Memory B cell (primary cell): ENCODE data around the gene APOL2.

ENCODE experiments used
- ATAC-seq: fragments of 150-1000 bp; cut with Tn5 transposase; 2 replicates; pipeline ENCODE4 v1.10.0; 2021; ENCODE audit warnings: low read depth, mild to moderate bottlenecking, moderate library complexity
- DNase-seq, 2 donors: peaks; one replicate each; pipeline ENCODE4 v3.0.0; 2022; ENCODE audit warnings: low spot score in 2 of 2
- H3K27ac Mint-ChIP-seq: one replicate; pipeline ENCODE4 v1.8.0; 2022; ENCODE audit warnings: mild to moderate bottlenecking, moderate library complexity, mixed read lengths
- H3K27me3 Mint-ChIP-seq: one replicate; pipeline ENCODE4 v1.8.0; 2022; ENCODE audit warnings: mixed read lengths
- H3K36me3 Mint-ChIP-seq: one replicate; pipeline ENCODE4 v1.8.0; 2022; ENCODE audit warnings: mild to moderate bottlenecking, mixed read lengths
- H3K4me1 Mint-ChIP-seq: one replicate; pipeline ENCODE4 v1.8.0; 2022; ENCODE audit warnings: mixed read lengths
- H3K4me3 Mint-ChIP-seq: one replicate; pipeline ENCODE4 v1.8.0; 2022; ENCODE audit warnings: mild to moderate bottlenecking, moderate library complexity, mixed read lengths
- H3K9me3 Mint-ChIP-seq: one replicate; pipeline ENCODE4 v1.8.0; 2022; ENCODE audit warnings: mixed read lengths

The APOL2 gene

DNA sequence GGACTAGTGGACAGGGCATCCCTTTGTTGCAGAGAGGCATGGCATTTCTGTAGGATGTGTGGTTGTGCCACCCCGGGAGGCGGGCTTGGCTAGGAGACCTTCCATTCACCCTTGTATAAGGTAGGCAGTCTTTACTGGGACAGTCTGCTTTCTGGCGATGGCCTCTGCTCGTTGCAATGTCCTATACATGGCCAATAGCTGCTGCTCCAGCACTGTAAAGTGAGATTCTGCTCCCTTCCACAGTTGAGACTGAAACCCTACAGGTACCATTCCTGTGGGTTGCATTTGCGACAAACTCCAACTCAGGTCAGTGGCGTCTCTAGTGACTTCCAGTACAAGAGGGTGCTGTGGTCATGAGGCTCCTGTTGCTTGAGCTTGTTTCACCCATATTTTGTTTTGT lies 58.4 kb downstream of the APOL2 start:
- H3K9me3 Mint-ChIP-seq, result no peaks in the 10 kb centered on the region
- peaks cover 4% of the 10 kb centered on the region for H3K4me1 Mint-ChIP-seq
- H3K27me3 Mint-ChIP-seq, result peaks cover 2% of the 10 kb centered on the region
- no peak overlapping the region for H3K4me3 Mint-ChIP-seq
- no peak overlapping the region for H3K27ac Mint-ChIP-seq
- no peaks in the 10 kb centered on the region for H3K36me3 Mint-ChIP-seq
- ATAC-seq (no peak), DNase-seq (no peak)

DNA sequence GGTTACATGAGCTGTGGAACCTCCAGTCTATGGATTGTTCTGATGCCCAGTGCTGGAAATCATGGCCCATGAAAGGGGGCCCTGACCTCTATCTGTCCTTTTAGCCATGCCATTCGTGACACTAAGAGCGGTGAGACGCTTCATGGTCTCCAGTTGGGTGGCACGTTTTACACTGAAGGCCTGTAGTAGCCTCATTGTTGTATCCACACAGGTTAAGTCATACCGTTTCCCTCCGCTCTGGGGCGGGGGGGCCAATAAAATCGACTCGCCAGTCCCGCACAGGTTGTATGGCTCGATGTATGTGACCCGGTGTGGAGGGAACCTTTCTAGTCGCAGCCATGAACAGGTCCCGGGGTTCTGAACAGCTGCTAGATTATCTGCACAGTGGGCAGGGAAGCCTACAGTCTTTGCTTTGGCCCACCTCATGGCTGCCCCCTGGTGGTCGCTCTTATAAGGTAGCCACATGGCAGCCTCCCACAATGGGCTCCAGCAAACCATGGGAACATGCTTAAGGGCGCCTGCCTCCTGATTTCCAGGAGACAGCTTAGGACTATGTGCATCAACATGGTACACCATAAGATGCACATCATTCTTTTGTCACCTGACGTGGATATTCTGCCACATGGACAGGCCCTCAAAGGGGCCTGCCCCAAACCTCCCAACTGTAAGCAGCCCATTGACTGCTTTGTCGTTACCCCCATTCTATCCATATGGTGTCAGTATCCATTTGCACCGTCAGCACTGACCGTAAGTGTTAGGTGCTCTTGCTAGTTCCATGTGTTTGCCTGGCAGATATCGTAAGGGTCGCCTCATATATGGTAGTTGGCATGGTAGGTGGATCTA lies 59.1 kb downstream of the APOL2 start:
- Mint-ChIP-seq H3K4me1 (peaks cover 4% of the 10 kb centered on the region), H3K4me3 (no peak overlapping the region), H3K27ac (no peak overlapping the region), H3K27me3 (peaks cover 5% of the 10 kb centered on the region), H3K36me3 (no peaks in the 10 kb centered on the region), H3K9me3 (no peaks in the 10 kb centered on the region)
- DNase-seq (peak; percentile 82 to 88), ATAC-seq (peak; percentile 99)

DNA sequence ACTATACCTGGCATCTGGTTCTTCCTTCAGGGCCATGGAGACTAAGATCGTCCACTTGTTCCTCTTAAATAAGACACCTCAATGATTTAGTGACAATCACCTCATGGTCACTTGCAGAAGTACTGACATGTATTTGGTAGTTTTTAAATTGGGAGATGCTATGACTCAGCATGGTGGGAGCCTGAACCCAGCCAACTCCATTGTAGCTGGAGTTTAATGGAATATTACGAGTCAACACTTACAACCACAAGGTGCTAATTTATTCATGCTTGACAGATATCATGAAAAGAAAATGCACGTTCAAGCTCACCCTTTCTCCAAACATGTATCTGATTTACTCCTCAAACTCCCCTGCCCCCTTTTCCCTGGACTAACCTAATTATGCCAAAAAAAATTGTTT lies 62.2 kb downstream of the APOL2 start:
- H3K4me1 Mint-ChIP-seq, result peaks cover 4% of the 10 kb centered on the region
- no peak for ATAC-seq
- peaks cover 3% of the 10 kb centered on the region for H3K27me3 Mint-ChIP-seq
- H3K9me3 Mint-ChIP-seq, result no peaks in the 10 kb centered on the region
- DNase-seq, result no peak
- no peaks in the 10 kb centered on the region for H3K36me3 Mint-ChIP-seq
- H3K27ac Mint-ChIP-seq, result no peak overlapping the region
- H3K4me3 Mint-ChIP-seq, result no peak overlapping the region
